ENCODE measurements around the gene MFAP2. TPM values are rescaled to one million over a fixed set of nuclear protein-coding genes. Genes with fewer than 3 reads are reported as not detected.
A peak's percentile ranks its signal among the peaks of the same experiment; 100 is the strongest.

MFAP2 gene
- total RNA-seq, 1 donor from 2014 or later = 154 TPM

DNA sequence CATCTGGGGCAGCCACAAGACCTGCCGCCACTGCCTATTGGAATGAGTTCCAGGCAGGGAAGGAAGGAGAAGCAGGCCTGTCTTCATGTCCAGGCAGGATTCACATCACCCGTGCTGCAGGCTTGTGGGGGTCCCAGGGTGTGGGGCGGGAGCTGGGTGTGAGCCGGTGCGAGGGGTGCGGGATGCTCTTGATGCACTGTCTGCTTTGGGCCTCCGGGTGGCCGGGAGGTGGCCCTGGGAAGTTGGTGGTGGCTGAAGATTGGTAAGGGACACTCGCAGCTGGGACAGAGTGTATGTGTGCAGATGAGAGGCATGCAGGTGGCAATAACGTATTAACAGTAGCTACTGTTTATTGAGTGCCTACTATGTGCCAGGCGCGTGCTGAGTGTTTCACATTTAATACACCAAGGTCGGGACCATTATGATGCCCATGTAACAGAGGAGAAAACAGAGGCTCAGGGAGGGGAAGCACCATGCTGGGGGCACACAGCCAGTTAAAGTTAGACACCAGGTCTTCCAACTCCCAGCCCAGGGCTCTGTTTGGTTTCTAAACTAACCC lies 55.4 kb downstream of the MFAP2 start:
- Mint-ChIP-seq H3K4me3 (ENCODE audit: unreplicated experiment) (no peak overlapping the region), H3K4me1 (ENCODE audit: unreplicated experiment) (peaks cover 21% of the 10 kb centered on the region), H3K27me3 (ENCODE audit: unreplicated experiment) (peaks cover 26% of the 10 kb centered on the region), H3K36me3 (ENCODE audit: low read depth, unreplicated experiment) (peaks cover 18% of the 10 kb centered on the region), H3K27ac (ENCODE audit: unreplicated experiment) (no peak overlapping the region), H3K9me3 (ENCODE audit: unreplicated experiment) (no peaks in the 10 kb centered on the region)
- peak; percentile 32 for TF ChIP-seq CTCF (IDR thresholded peaks at IDR 0.05; ENCODE audit: unreplicated experiment)
- DNase-seq (ENCODE audit: low spot score) = no peak

Other genes starting within 250 kb of the MFAP2 start
- 3,428 TPM for gene RNU1-4, start 240.1 kb downstream of the MFAP2 start, total RNA-seq (ENCODE audit: unreplicated experiment)
- gene RNU1-2, start 84.6 kb downstream of the MFAP2 start, total RNA-seq (ENCODE audit: unreplicated experiment) = 3,428 TPM
- gene CROCC, start 58.7 kb downstream of the MFAP2 start, total RNA-seq (ENCODE audit: unreplicated experiment) = 38.9 TPM
- gene ATP13A2, start 31.3 kb upstream of the MFAP2 start, total RNA-seq (ENCODE audit: unreplicated experiment) = 55.6 TPM
- gene SDHB, start 73.4 kb upstream of the MFAP2 start, total RNA-seq (ENCODE audit: unreplicated experiment) = 44.9 TPM
- gene PADI2, start 138.8 kb upstream of the MFAP2 start, total RNA-seq (ENCODE audit: unreplicated experiment) = 0.28 TPM
- gene PADI1, start 224.5 kb upstream of the MFAP2 start, total RNA-seq (ENCODE audit: unreplicated experiment) = 0.08 TPM

All from endothelial cell (in vitro differentiated cells).